HG03064 (cell line): ENCODE data around the gene ISG20L2.

Source experiments
- ATAC-seq: cut with Tn5 transposase; IDR thresholded peaks from one replicate; pipeline ENCODE4 v1.9.1; 2021; ENCODE audit warnings: low read depth; ENCODE audit not compliant: unreplicated experiment

ISG20L2 gene

DNA sequence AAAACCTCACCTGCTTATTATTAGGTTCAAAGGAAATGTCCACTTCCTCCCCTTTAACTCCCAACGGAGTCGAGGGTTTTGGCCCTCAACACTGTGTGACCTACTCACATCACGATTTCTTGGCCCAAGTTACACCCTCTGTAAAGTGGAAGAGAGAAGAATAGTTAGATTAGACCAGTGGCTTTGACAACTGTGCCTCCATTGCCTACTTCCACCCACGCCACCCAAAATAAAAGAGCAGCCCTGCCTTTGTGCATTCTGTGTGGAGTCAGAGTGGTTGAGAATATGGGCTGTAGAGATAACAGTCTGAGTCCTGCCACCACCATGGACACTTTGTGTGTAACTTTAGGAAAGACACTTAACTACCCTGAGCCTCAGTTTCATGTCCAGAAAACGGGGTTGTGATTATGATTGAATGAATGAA is 27.0 kb upstream of the ISG20L2 start:
- ATAC-seq = no peak

DNA sequence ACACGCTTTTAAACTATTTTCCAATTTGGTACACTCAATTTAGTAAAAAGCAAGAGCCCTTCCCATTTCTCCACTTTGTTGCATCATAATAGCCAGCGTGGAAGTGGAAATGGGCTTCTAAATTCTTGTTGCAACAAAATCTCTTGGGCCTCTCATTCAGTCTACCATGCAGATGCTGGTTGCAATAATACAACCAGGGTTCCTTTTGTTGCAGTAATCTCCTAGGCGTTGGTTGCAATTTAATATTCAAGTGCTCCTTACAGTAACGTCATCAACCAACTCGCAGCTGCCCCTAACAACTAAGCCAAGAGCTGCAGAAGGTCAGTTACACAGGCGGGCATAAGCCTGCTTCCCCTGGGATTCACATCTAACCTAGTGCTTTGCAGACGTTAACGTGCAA is 25.7 kb upstream of the ISG20L2 start:
- ATAC-seq = no peak

GRCh38 chr1:156752843-156753482 is 24.4 kb upstream of the ISG20L2 start:
- no peak for ATAC-seq

GRCh38 chr1:156751757-156752481 is 23.4 kb upstream of the ISG20L2 start:
- peak; percentile 51 for ATAC-seq

- ATAC-seq = peak; percentile 1
Measured at GRCh38 chr1:156751451-156751756, 22.8 kb upstream of the ISG20L2 start, which contains the start of gene HDGF. TSS of gene HDGF (minus strand) at chr1:156751675. CDS start at chr1:156751429, 246 bp downstream.

GRCh38 chr1:156750711-156751450 is 22.3 kb upstream of the ISG20L2 start:
- peak; percentile 11 for ATAC-seq

- ATAC-seq = no peak
Measured at GRCh38 chr1:156750191-156750672, 21.7 kb upstream of the ISG20L2 start.

- no peak for ATAC-seq
Measured at GRCh38 chr1:156749419-156750118, 21.0 kb upstream of the ISG20L2 start.

- ATAC-seq = no peak
Measured at GRCh38 chr1:156748670-156749418, 20.3 kb upstream of the ISG20L2 start.

DNA sequence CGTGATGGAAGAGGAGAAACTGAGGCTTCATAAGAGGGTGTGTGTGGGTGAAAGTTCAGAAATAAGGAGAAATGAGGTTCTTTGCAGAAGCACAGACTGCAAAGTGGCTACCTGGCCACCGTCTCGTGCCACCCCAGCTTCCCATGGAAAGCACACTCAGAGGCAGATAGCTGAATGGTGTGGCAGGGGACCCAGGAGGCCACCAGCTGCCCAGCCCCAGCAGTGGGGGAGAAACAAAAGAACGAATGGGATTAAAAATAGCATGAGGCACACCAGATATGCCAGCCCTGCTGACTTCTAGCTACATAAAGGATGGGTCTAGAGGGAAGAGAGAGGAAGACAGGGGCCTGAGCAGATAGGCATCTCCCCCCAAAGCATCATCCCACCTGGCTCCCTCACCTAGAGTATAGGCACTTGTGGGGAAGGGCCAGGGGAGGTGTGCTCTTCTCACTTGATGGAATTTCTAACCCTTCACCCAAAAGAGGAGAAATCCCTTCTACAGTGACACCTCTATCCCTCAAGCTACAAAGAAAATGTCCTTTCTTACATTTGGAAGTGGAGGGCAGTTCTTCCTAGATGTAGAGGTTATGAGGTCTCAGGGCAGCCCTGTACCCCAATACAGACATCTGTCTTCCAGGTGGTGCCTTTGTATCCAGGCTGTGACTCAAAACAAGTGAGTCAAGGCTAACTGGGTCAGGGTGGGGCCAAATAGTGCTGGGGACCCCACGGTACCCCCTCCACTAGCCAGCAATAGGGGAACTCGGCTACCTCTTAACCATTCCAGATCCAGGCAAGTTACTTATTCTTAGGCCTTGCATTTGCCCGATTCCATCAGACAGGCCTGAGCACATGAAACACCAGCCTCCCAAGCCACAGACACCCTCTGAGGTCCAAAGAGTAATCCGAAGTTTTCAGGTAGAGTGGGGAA is 19.4 kb upstream of the ISG20L2 start:
- no peak for ATAC-seq

DNA sequence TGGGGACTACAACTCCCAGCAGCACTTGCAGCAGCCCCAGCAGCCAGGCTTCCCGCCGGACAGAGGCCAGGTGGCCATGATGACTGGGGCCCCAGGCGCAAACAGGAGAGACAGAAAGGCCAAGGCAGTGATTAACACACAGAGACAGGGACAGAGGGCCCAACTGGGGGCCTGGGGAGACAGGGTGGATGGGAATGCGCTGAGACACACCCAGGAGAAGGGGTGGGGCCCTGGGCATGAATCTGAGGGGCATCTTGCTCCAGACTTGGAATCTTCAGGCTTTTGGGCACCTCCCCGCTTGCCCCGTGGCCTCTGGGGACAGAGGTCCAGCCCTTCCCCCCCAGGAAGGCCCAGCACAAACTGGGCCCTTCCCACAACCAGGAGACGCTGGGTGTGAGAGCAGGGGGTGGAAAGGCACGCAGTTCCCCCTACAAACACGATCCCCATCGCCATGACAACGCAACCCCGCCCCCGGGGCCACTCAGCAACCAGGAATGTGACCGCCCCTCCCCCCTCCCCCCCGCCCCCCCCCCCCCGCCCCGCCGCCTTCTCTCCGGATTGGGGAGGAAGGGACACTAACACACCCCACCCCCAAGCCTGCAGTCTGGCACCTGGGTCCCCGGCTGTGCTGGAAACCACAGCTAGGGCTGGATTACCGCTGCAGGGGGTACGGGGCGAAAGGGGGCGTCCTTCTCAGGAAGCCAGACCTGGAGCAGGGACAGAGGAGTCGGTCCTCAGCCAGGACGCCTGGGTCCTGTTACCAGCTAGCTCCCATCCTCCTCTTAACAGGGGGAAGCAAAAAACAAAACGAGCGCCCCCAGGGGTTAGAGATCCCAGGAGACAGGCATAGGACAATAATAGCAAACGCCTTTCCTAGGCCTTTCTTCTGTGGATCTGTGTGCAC is 18.4 kb upstream of the ISG20L2 start:
- ATAC-seq = no peak

- no peak for ATAC-seq
Measured at GRCh38 chr1:156746406-156746727, 17.8 kb upstream of the ISG20L2 start.

GRCh38 chr1:156745881-156746280 is 17.3 kb upstream of the ISG20L2 start:
- no peak for ATAC-seq

DNA sequence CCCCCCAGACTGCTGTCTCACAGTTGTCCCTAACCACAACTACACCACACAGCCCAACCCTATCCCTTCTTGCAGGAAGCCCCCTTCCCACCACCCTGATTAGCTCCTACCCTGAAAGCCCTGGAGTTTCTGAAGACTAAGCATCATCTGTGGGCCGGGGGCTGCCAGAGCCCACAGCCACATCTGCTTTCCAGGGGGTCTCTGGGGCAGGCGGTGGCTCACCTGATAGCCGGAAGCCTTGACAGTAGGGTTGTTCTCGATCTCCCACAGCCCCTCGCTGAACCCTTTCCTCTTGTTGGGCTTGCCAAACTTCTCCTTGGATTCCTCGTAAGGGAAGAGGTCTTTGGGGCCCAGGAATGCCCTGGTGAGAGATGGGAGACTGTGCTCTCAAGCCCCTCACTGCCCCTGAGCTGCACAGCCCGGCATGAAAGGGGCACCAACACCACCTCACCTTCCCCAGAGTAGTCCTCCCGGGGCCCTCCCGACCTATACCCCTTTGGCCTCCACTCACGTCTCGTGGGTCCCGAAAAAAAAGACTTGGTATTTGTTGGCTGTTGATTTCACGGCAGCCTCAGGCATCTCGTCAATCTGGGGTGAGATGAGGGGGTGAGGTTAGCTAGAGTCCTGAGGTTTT is 16.3 kb upstream of the ISG20L2 start:
- no peak for ATAC-seq

- no peak for ATAC-seq
Measured at GRCh38 chr1:156744344-156744743, 15.8 kb upstream of the ISG20L2 start.

- no peak for ATAC-seq
Measured at GRCh38 chr1:156743367-156744302, 15.1 kb upstream of the ISG20L2 start.

DNA sequence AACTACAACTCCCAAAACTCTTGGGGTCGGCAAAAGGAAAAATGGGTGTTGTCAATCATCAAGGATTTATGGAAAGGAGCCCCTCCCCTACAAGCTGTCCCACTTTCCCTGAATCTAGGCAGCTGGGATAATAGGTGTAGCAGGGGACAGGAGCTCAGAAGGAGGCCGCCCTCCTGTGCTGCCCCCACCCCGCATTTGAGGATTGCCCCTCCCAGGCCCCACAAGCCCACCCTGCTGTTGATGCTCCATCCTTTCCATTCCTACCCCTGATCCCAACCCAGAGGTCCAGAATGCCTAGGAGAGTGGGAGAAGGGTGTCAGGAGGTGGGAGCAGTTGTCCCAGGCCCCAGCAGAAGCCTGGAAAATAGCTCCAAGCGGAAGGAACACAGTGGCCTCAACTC is 14.2 kb upstream of the ISG20L2 start:
- no peak for ATAC-seq
